Panc1 (cell line): ENCODE data around the gene NTM. TPM values are rescaled to one million over a fixed set of nuclear protein-coding genes. Genes with fewer than 3 reads are reported as not detected.

Experiments used
- ATAC-seq: fragments of 200-7000 bp; cut with Tn5 transposase; 2 replicates; pipeline ENCODE4 v1.9.1; 2020; ENCODE audit warnings: mild to moderate bottlenecking, moderate library complexity
- BruUV-seq: library from RNA; stranded (reverse); fragments of 400-500 nt; replicated peaks from 2 replicates; lab custom pipeline; 2021; lab: Mats Ljungman, UMichigan
- CTCF ChIA-PET: fragments of 300-600 bp; sonication (Branson Sonifier 250); formaldehyde crosslinking; loops from one replicate; lab custom pipeline; 2022; ENCODE audit warnings: antibody characterized with exemption; lab: Charles Lee
- POLR2A ChIA-PET: fragments of 300-600 bp; sonication (Branson Sonifier 250); formaldehyde crosslinking; loops from one replicate; lab custom pipeline; 2022; ENCODE audit warnings: antibody characterized with exemption; lab: Charles Lee
- DNase-seq: peaks from one replicate; pipeline ENCODE4 v3.0.0-alpha.2; 2010; ENCODE audit warnings: low read depth, low spot score
- H3K27ac ChIP-seq: 2 replicates; pipeline ENCODE4 v1.5.1; 2011; ENCODE audit warnings: mild to moderate bottlenecking, low read length, inconsistent platforms
- H3K27me3 ChIP-seq: fragments of 200-500 bp; sonication (Bioruptor generic); 2 replicates; pipeline ENCODE4 v1.6.0; 2014; ENCODE audit warnings: low read length, inconsistent platforms; ENCODE audit not compliant: control insufficient read depth, insufficient read depth
- H3K36me3 ChIP-seq: fragments of 200-500 bp; sonication (Bioruptor generic); 2 replicates; pipeline ENCODE4 v1.5.1; 2014; ENCODE audit warnings: inconsistent platforms, mild to moderate bottlenecking, low read length, moderate library complexity; ENCODE audit not compliant: control insufficient read depth, insufficient read depth
- H3K4me1 ChIP-seq: 2 replicates; pipeline ENCODE4 v1.5.1; 2011; ENCODE audit warnings: inconsistent platforms, mild to moderate bottlenecking, low read length, moderate library complexity; ENCODE audit not compliant: control insufficient read depth, insufficient read depth
- H3K4me3 ChIP-seq, 2 experiments: 2 replicates each; pipeline ENCODE4 v1.5.1; 2011 to 2012; ENCODE audit warnings: low read depth in 2 of 2, low read length in 2 of 2, mild to moderate bottlenecking in 2 of 2, inconsistent platforms in 1 of 2, moderate library complexity in 1 of 2
- H3K9me3 ChIP-seq: fragments of 200-500 bp; sonication (Bioruptor generic); 2 replicates; pipeline ENCODE4 v1.5.1; 2014; ENCODE audit warnings: low read depth, mild to moderate bottlenecking, inconsistent platforms, low read length, moderate library complexity; ENCODE audit not compliant: control insufficient read depth, insufficient read depth
- POLR2AphosphoS5 ChIP-seq: IDR thresholded peaks from 2 replicates; pipeline ENCODE4 v1.6.1; 2012; ENCODE audit warnings: mild to moderate bottlenecking, low read depth, low read length, moderate library complexity
- REST ChIP-seq, 2 experiments: IDR thresholded peaks; 2 replicates each; pipeline ENCODE4 v1.6.1; 2011 to 2012; ENCODE audit warnings: low read depth in 2 of 2, control low read depth in 1 of 2, low read length in 1 of 2, mild to moderate bottlenecking in 1 of 2, moderate library complexity in 1 of 2; ENCODE audit not compliant: insufficient read depth in 1 of 2
- SIN3A ChIP-seq: IDR thresholded peaks from 2 replicates; pipeline ENCODE4 v1.6.1; 2012; ENCODE audit warnings: low read depth, mild to moderate bottlenecking, low read length, moderate library complexity, borderline replicate concordance; ENCODE audit not compliant: insufficient read depth
- TCF7L2 ChIP-seq: IDR thresholded peaks from 2 replicates; pipeline ENCODE4 v1.6.1; 2011; ENCODE audit warnings: mild to moderate bottlenecking, low read depth, low read length, inconsistent platforms
- in situ Hi-C: cut with HindIII; loops from 2 replicates; pipeline ENCODE4 v1.10.0; 2016; ENCODE audit warnings: low sequenced_read_pairs, low pct_unique_long_range_greater_than_20kb
- intact Hi-C: fragments of 100-400 bp; cut with micrococcal nuclease; formaldehyde crosslinking; loops from one replicate; pipeline ENCODE4 v1.10.0; 2022; ENCODE audit not compliant: unreplicated experiment
- total RNA-seq: library from RNA; stranded (reverse); gene quantifications from one replicate; pipeline ENCODE4 v1.2.1, GENCODE V29; 2021; ENCODE audit not compliant: unreplicated experiment
- TF ChIP-seq, protein P1 (sequence below): fragments of 450-650 bp; IDR thresholded peaks from 2 replicates; pipeline ENCODE4 v1.5.1; 2017; ENCODE audit warnings: mild to moderate bottlenecking

NTM gene
- total RNA-seq, 1 experiment from 2014 or later: 0.10 TPM

DNA sequence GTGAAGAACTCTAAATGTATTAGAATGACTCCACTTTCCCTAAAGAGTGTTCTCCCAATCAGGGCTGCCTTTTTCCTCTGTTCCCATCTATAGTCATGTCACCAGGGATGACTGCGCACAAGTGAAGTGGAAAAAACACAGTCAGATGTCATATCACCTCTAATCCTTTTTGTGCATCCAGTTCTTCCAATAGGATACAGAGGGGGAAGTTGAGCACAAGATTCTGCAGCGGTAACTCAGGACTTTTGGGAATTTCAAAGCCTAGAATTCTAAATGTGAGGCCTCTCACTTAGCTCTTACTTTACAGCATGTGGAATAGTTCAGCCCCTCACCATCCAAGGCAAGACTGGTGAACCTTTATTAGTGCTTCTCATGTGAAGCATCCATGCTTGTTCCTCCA lies 602.6 kb downstream of the NTM start:
- Histone ChIP-seq H3K9me3 (no peaks in the 10 kb centered on the region), H3K27ac (no peak overlapping the region), H3K4me1 (no peaks in the 10 kb centered on the region), H3K27me3 (no peaks in the 10 kb centered on the region), H3K4me3 (no peak overlapping the region), H3K36me3 (no peaks in the 10 kb centered on the region)
- no TSS peak for BruUV-seq
- CTCF ChIA-PET: no interaction called here
- TF ChIP-seq SIN3A: no peak
- TF ChIP-seq POLR2AphosphoS5: no peak
- no peak for TF ChIP-seq REST (IDR thresholded peaks at IDR 0.05; ENCODE audit: insufficient read depth in 1 of 2, low read depth in 2 of 2, low read length in 1 of 2)
- TF ChIP-seq, protein P1, sequence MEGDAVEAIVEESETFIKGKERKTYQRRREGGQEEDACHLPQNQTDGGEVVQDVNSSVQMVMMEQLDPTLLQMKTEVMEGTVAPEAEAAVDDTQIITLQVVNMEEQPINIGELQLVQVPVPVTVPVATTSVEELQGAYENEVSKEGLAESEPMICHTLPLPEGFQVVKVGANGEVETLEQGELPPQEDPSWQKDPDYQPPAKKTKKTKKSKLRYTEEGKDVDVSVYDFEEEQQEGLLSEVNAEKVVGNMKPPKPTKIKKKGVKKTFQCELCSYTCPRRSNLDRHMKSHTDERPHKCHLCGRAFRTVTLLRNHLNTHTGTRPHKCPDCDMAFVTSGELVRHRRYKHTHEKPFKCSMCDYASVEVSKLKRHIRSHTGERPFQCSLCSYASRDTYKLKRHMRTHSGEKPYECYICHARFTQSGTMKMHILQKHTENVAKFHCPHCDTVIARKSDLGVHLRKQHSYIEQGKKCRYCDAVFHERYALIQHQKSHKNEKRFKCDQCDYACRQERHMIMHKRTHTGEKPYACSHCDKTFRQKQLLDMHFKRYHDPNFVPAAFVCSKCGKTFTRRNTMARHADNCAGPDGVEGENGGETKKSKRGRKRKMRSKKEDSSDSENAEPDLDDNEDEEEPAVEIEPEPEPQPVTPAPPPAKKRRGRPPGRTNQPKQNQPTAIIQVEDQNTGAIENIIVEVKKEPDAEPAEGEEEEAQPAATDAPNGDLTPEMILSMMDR: no peak
- ATAC-seq: no peak
- in situ Hi-C loops (no loop called here), intact Hi-C loops (no loop called here)
- POLR2A ChIA-PET: no interaction called here
- no peak for DNase-seq

DNA sequence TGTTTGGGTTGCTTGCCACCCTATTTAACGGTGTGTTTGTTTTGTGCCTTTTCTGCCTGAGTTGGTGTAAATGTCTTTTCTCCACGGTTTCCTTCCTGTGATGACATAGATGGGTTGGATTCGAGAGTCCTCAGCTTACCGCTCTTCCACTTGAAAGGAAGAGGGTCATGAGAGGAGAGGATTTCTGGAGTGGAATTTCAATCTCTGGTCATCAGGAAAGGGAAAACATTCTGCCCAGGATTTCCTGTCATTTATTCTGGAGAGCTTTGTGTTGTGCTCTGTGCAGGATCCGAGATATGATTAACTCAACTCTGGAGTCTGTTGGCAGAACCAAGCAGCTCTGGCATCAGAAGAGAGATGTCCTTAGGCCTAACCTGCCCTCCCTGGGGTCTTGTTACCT lies 605.2 kb downstream of the NTM start:
- intact Hi-C loops: no loop called here

More for the DNA sequence above, 605.2 kb downstream of the NTM start:
- POLR2A ChIA-PET: no interaction called here
- no peak for ATAC-seq
- H3K36me3 ChIP-seq: no peaks in the 10 kb centered on the region
- no peaks in the 10 kb centered on the region for H3K27me3 ChIP-seq
- no peaks in the 10 kb centered on the region for H3K4me1 ChIP-seq
- CTCF ChIA-PET: no interaction called here
- no TSS peak for BruUV-seq
- H3K9me3 ChIP-seq: no peaks in the 10 kb centered on the region
- no peak overlapping the region for H3K4me3 ChIP-seq
- H3K27ac ChIP-seq: no peak overlapping the region
- TF ChIP-seq, protein P1: no peak
- TF ChIP-seq SIN3A (no peak), TCF7L2 (no peak), REST (IDR thresholded peaks at IDR 0.05; ENCODE audit: insufficient read depth in 1 of 2, low read depth in 2 of 2, low read length in 1 of 2) (no peak), POLR2AphosphoS5 (no peak)
- in situ Hi-C loops: no loop called here
- DNase-seq: no peak
